Mucosa of gallbladder (tissue), 1 donor: ENCODE results near the gene RBMXL3. TPM values are rescaled to one million over a fixed set of nuclear protein-coding genes. Genes with fewer than 3 reads are reported as not detected.

Experiments
- DNase-seq: peaks from one replicate; pipeline ENCODE4 v3.0.0-alpha.2; 2020; ENCODE audit warnings: low spot score
- total RNA-seq: library from RNA; stranded (reverse); gene quantifications from one replicate; pipeline ENCODE4 v1.2.1, GENCODE V29; 2021
- donor health status: DM: no; HTN: no; CAD: no.

Gene RBMXL3
- total RNA-seq, 1 donor from 2014 or later, result not detected

- DNase-seq, result no peak
Observed at GRCh38 chrX:115233497-115234455, 44.6 kb downstream of the RBMXL3 start, which contains the start of gene LRCH2. TSS of gene LRCH2 (minus strand) at chrX:115234096. CDS start at chrX:115234041, 55 bp downstream.

GRCh38 chrX:115234461-115234860 is 45.3 kb downstream of the RBMXL3 start:
- no peak for DNase-seq

GRCh38 chrX:115236560-115236959 is 47.4 kb downstream of the RBMXL3 start:
- no peak for DNase-seq

GRCh38 chrX:115237056-115237455 is 47.8 kb downstream of the RBMXL3 start:
- no peak for DNase-seq

Other genes with a start within 250 kb of the RBMXL3 start
- gene IL13RA2, start 171.8 kb upstream of the RBMXL3 start, total RNA-seq, result 0.32 TPM
- 3.9 TPM for gene LRCH2, start 44.7 kb downstream of the RBMXL3 start, total RNA-seq
- not detected for gene LUZP4, start 100.3 kb downstream of the RBMXL3 start, total RNA-seq